Glutamatergic neuron (in vitro differentiated cells): ENCODE results near the gene EEF1E1. TPM values are rescaled to one million over a fixed set of nuclear protein-coding genes. Genes with fewer than 3 reads are reported as not detected.
"Not testable (repeated sequence)": the region's sequence is repeated elsewhere in the genome, so short reads cannot be mapped to it uniquely, and the experiment has no call there.

ENCODE experiments used
- DNase-seq: peaks from one replicate; pipeline ENCODE4 v3.0.0; 2022
- H3K27ac Mint-ChIP-seq: one replicate; pipeline ENCODE4 v1.8.0; 2020; ENCODE audit warnings: mild to moderate bottlenecking, mixed read lengths, inconsistent platforms; ENCODE audit not compliant: unreplicated experiment
- H3K27me3 Mint-ChIP-seq: one replicate; pipeline ENCODE4 v1.8.0; 2020; ENCODE audit warnings: mild to moderate bottlenecking, moderate library complexity, mixed read lengths, inconsistent platforms; ENCODE audit not compliant: unreplicated experiment
- H3K36me3 Mint-ChIP-seq: one replicate; pipeline ENCODE4 v1.8.0; 2020; ENCODE audit warnings: mild to moderate bottlenecking, mixed read lengths, inconsistent platforms; ENCODE audit not compliant: unreplicated experiment
- H3K4me1 Mint-ChIP-seq: one replicate; pipeline ENCODE4 v1.8.0; 2020; ENCODE audit warnings: mild to moderate bottlenecking, low read depth, mixed read lengths, inconsistent platforms; ENCODE audit not compliant: unreplicated experiment
- H3K4me3 Mint-ChIP-seq: one replicate; pipeline ENCODE4 v1.8.0; 2020; ENCODE audit warnings: mild to moderate bottlenecking, mixed read lengths, inconsistent platforms; ENCODE audit not compliant: unreplicated experiment
- H3K9me3 Mint-ChIP-seq: one replicate; pipeline ENCODE4 v1.8.0; 2020; ENCODE audit warnings: mild to moderate bottlenecking, moderate library complexity, mixed read lengths, inconsistent platforms; ENCODE audit not compliant: unreplicated experiment
- CTCF ChIP-seq: fragments of 200-600 bp; sonication (generic); IDR thresholded peaks from one replicate; pipeline ENCODE4 v1.5.0; 2021; ENCODE audit not compliant: partially characterized antibody, unreplicated experiment
- total RNA-seq: library from RNA; stranded (reverse); fragmentation: NEBNext Ultra II Directional; extraction: Animal tissue kit (Norgen Biotek cat#: 25700); gene quantifications from one replicate; pipeline ENCODE4 v1.2.1, GENCODE V29; 2021; ENCODE audit not compliant: unreplicated experiment

Gene EEF1E1
- total RNA-seq, 1 donor from 2014 or later: 20.6 TPM

DNA sequence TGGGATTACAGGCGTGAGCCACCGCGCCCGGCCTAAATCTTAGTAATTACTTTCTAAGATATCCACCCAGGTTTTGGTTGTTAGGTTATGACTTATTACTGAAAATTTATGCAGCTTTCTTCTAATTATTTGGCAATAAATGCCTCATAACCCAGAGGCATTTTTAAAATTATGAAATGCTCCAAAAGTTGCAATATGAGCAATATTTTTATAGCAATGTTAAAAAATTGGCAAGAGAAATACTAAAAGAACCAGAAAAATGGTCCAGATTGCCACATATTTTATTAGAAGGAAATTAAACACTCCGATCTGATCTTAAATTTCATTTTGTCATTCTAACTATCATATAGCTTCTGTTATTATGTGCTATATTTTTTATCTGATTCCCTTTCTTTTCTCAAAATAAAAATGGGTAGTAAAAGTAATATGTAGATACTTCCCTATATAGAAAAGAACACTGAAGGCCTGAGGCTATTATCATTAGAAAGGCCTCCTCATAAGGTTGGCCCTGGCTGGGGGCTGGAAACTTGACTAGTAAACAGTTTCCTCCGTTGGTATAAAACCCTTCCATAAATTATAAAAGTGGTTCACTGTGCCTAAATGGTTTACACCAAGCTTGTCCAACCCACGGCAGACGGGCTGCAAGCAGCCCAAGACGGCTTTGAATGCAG, 60.3 kb downstream of the EEF1E1 start:
- Mint-ChIP-seq H3K4me1 (no peaks in the 10 kb centered on the region), H3K27ac (no peak overlapping the region), H3K27me3 (no peaks in the 10 kb centered on the region), H3K4me3 (no peak overlapping the region), H3K36me3 (peaks cover 13% of the 10 kb centered on the region), H3K9me3 (no peaks in the 10 kb centered on the region)
- no peak for TF ChIP-seq CTCF
- DNase-seq: no peak

GRCh38 chr6:8034107-8034506, 68.2 kb downstream of the EEF1E1 start:
- H3K4me1 Mint-ChIP-seq, H3K36me3 Mint-ChIP-seq, H3K27me3 Mint-ChIP-seq, H3K27ac Mint-ChIP-seq, H3K9me3 Mint-ChIP-seq, H3K4me3 Mint-ChIP-seq, DNase-seq: not testable (repeated sequence)

DNA sequence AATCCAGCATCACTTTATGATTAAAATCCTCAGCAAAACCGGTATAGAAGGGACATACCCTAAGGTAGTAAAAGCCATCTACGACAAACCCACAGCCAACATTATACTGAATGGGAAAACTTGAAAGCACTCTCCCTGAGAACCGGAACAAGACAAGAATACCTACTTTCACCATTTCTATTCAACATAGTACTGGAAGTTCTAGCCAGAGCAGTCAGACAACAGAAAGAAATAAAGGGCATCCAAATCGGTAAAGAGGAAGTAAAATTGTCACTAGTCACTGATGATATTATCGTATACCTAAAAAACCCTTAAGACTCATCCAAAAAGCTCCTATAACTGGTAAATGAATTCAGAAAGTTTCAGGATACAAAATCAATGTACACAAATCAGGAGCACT, 71.4 kb downstream of the EEF1E1 start:
- peaks cover 19% of the 10 kb centered on the region for H3K4me1 Mint-ChIP-seq
- DNase-seq: no peak
- H3K27ac Mint-ChIP-seq: no peak overlapping the region
- no peaks in the 10 kb centered on the region for H3K9me3 Mint-ChIP-seq
- peaks cover 8% of the 10 kb centered on the region for H3K36me3 Mint-ChIP-seq
- no peak overlapping the region for H3K4me3 Mint-ChIP-seq
- TF ChIP-seq CTCF: no peak
- H3K27me3 Mint-ChIP-seq: peaks cover 2% of the 10 kb centered on the region

Other genes with a start within 250 kb of the EEF1E1 start
- gene TXNDC5, start 191.8 kb downstream of the EEF1E1 start, total RNA-seq: 25.3 TPM
- gene BLOC1S5, start 38.2 kb downstream of the EEF1E1 start, total RNA-seq: 8.3 TPM